Right lobe of liver (tissue), 4 donors: ENCODE measurements around the gene CCT8L2.

Experiments used
- POLR2A ChIP-seq: fragments of 450-650 bp; IDR thresholded peaks from one replicate; pipeline ENCODE4 v1.6.1; 2017; ENCODE audit warnings: antibody characterized with exemption, mild to moderate bottlenecking
- TF ChIP-seq, protein P1 (sequence below), 4 donors: fragments of 200-600 bp in 3 of 4; fragments of 450-650 bp in 1 of 4; IDR thresholded peaks; one replicate each; pipeline versions ENCODE4 v1.5.1 to v1.8.0; 2016 to 2022; ENCODE audit warnings: antibody characterized with exemption in 4 of 4, mild to moderate bottlenecking in 2 of 4
- donor health status: DM: no; HTN: no; CAD: no.
- donor health status: DM: no; HTN: no; CAD: no.
- donor health status: DM: no; HTN: yes; CAD: no.

DNA sequence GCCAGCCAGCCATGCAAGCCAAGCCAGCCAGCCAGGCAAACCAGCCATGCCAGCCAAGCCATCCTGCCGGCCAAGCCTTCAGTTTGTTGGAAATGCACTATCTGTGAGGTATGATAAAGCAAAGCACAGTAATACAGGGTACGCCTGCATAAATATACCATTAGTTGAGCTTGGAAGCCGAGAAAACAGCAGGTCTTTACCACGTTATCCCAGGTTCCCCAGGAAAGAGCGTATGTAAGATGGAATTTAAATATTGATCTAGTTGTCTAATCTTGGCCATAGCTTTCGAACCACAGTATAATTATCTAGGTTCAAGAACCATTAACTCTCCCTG is 24.2 kb downstream of the CCT8L2 start:
- TF ChIP-seq, protein P1, sequence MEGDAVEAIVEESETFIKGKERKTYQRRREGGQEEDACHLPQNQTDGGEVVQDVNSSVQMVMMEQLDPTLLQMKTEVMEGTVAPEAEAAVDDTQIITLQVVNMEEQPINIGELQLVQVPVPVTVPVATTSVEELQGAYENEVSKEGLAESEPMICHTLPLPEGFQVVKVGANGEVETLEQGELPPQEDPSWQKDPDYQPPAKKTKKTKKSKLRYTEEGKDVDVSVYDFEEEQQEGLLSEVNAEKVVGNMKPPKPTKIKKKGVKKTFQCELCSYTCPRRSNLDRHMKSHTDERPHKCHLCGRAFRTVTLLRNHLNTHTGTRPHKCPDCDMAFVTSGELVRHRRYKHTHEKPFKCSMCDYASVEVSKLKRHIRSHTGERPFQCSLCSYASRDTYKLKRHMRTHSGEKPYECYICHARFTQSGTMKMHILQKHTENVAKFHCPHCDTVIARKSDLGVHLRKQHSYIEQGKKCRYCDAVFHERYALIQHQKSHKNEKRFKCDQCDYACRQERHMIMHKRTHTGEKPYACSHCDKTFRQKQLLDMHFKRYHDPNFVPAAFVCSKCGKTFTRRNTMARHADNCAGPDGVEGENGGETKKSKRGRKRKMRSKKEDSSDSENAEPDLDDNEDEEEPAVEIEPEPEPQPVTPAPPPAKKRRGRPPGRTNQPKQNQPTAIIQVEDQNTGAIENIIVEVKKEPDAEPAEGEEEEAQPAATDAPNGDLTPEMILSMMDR (IDR thresholded peaks at IDR 0.05): no peak
- no peak for TF ChIP-seq POLR2A
